Subcutaneous adipose tissue (tissue), 4 donors: ENCODE results near the gene ATP8A1. TPM values are rescaled to one million over a fixed set of nuclear protein-coding genes. Genes with fewer than 3 reads are reported as not detected.

ENCODE experiments used
- CTCF ChIP-seq: fragments of 450-650 bp; IDR thresholded peaks from one replicate; pipeline ENCODE4 v1.5.1; 2016; ENCODE audit warnings: low read depth, mild to moderate bottlenecking, control low read depth, antibody characterized with exemption, moderate library complexity
- total RNA-seq, 4 donors: library from RNA; depleted of rRNA; stranded (reverse); fragments of >200 nt; gene quantifications; one replicate each; pipeline ENCODE4 v1.1.0, GENCODE V29; 2016

The ATP8A1 gene
- total RNA-seq, 4 donors from 2014 or later: 17.6 to 38.5 (median 21.0) TPM

DNA sequence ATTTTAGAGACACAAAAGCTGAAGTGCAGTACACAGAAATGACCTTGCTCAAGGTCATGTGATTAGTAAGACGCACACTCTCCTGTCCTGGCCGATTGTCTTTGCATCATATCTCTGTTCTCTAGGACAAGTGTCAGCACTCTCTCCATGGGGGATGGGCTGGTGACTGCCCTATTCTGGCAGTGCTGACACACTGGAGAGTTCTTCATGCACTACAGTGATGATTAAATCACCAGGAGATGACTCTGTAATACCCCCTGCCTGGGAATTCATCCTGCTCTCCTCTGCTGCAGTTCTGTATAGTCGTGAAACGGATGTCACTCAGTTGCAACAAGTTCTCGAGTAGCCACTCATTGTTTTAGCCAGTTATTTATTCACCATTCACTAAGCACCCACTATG is 264.9 kb downstream of the ATP8A1 start:
- no peak for TF ChIP-seq CTCF

DNA sequence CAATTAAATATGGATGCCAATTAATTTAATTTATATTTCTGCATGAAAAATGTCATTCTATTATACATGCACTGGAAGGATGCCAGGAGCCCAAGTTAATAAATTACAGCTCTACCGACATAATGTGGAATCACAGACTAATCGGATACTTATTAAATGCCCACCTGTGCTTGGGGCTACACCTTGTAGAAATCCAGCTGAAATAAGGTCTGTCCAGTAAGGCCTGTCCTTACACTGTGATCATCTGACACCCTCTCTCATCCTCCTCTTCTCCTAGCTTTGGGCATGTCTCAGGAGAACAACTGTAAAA is 265.6 kb downstream of the ATP8A1 start:
- TF ChIP-seq CTCF: no peak

- TF ChIP-seq CTCF: no peak
Observed at GRCh38 chr4:42390622-42391354, 266.1 kb downstream of the ATP8A1 start.

GRCh38 chr4:42385516-42385915 is 271.4 kb downstream of the ATP8A1 start:
- TF ChIP-seq CTCF: no peak

GRCh38 chr4:42381666-42382065 is 275.2 kb downstream of the ATP8A1 start:
- TF ChIP-seq CTCF: no peak

DNA sequence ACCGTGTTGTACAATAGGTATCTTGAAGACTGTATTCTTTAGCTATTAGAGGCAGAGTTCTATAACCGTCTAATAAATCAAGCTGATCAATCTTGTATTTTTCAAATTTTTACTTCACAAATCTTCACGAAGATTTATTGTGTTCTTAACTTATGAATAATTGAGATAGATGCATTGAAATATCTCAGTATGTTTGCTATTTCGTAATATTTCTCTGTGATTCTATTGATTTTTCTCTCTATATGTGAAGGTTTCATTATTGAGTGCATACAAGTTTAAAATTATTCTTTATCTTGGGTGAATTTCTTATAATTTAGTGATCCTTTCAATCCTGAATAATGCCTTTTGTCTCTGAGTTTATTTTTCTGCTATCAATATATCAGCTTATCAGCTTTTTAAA is 279.4 kb downstream of the ATP8A1 start:
- TF ChIP-seq CTCF: no peak

- no peak for TF ChIP-seq CTCF
Observed at GRCh38 chr4:42371305-42372252, 285.3 kb downstream of the ATP8A1 start.
